Skeletal muscle tissue (tissue), 4 donors: ENCODE results near the gene RBM6. TPM values are rescaled to one million over a fixed set of nuclear protein-coding genes. Genes with fewer than 3 reads are reported as not detected.
"Not testable (repeated sequence)": the region's sequence is repeated elsewhere in the genome, so short reads cannot be mapped to it uniquely, and the experiment has no call there.

Experiments
- H3K27ac ChIP-seq: one replicate; pipeline ENCODE4 v1.7.0; 2013; ENCODE audit warnings: mild to moderate bottlenecking, low read depth, low read length, inconsistent platforms
- H3K27me3 ChIP-seq, 3 donors: one replicate each; pipeline ENCODE4 v1.7.0; 2013; ENCODE audit warnings: low read length in 3 of 3; ENCODE audit not compliant: control insufficient read depth in 3 of 3, insufficient read depth in 3 of 3
- H3K36me3 ChIP-seq, 3 donors: one replicate each; pipeline ENCODE4 v1.7.0; 2013; ENCODE audit warnings: low read length in 3 of 3; ENCODE audit not compliant: control insufficient read depth in 3 of 3, insufficient read depth in 3 of 3
- H3K4me1 ChIP-seq, 3 donors: one replicate each; pipeline ENCODE4 v1.7.0; 2013; ENCODE audit warnings: low read length in 3 of 3, mild to moderate bottlenecking in 3 of 3; ENCODE audit not compliant: control insufficient read depth in 3 of 3, insufficient read depth in 3 of 3
- H3K4me3 ChIP-seq, 3 donors: one replicate each; pipeline ENCODE4 v1.7.0; 2013; ENCODE audit warnings: low read length in 3 of 3
- H3K9ac ChIP-seq, 3 donors: one replicate each; pipeline ENCODE4 v1.7.0; 2013; ENCODE audit warnings: low read length in 3 of 3, mild to moderate bottlenecking in 3 of 3, moderate library complexity in 2 of 3, low read depth in 1 of 3
- H3K9me3 ChIP-seq, 3 donors: one replicate each; pipeline ENCODE4 v1.7.0; 2013; ENCODE audit warnings: low read length in 3 of 3; ENCODE audit not compliant: control insufficient read depth in 3 of 3
- total RNA-seq: library from RNA; depleted of rRNA; stranded (reverse); fragments of >200 nt; gene quantifications from one replicate; pipeline ENCODE4 v1.2.3, GENCODE V29; 2014
- donor health status: Osteomylitis.

Gene RBM6
- total RNA-seq, 1 donor from 2014 or later: 49.1 TPM

GRCh38 chr3:49929291-49930167 is 10.4 kb upstream of the RBM6 start, which contains the start of gene MON1A:
Gene MON1A, minus strand, starts transcription at chr3:49929811. Its CDS starts 16,465 bp downstream, at chr3:49913346.
- peaks cover 15 to 32% (median 18%) of the 10 kb centered on the region in 3 donors for H3K4me1 ChIP-seq
- H3K4me3 ChIP-seq: peak within 1 kb of the TSS; percentile 85 to 92 (median 90)
- H3K27me3 ChIP-seq: no peaks in the 10 kb centered on the region
- H3K9me3 ChIP-seq: no peaks in the 10 kb centered on the region
- peak within 1 kb of the TSS; percentile 94 to 95 (median 95) for H3K9ac ChIP-seq
- H3K27ac ChIP-seq: peak within 1 kb of the TSS; percentile 95
- peaks cover 0 to 5% (median 0%) of the 10 kb centered on the region in 3 donors for H3K36me3 ChIP-seq

- Histone ChIP-seq H3K4me1 (peaks cover 15 to 29% (median 18%) of the 10 kb centered on the region in 3 donors), H3K4me3 (peak overlapping the region; percentile 85 to 92 (median 90)), H3K36me3 (peaks cover 0 to 5% (median 0%) of the 10 kb centered on the region in 3 donors), H3K27me3 (no peaks in the 10 kb centered on the region), H3K27ac (peak overlapping the region; percentile 95), H3K9ac (peak overlapping the region; percentile 94 to 95 (median 95)), H3K9me3 (no peaks in the 10 kb centered on the region)
These were observed 9.7 kb upstream of the RBM6 start for GRCh38 chr3:49930168-49930690.

GRCh38 chr3:49930922-49931321 is 9.0 kb upstream of the RBM6 start:
- Histone ChIP-seq H3K27me3 (no peaks in the 10 kb centered on the region), H3K4me1 (peaks cover 15 to 29% (median 18%) of the 10 kb centered on the region in 3 donors), H3K4me3 (no peak overlapping the region), H3K27ac (peak overlapping the region; percentile 95), H3K9ac (peak overlapping the region in 2 of 3 donors; percentile 33 to 95), H3K9me3 (no peaks in the 10 kb centered on the region), H3K36me3 (peaks cover 0 to 2% (median 0%) of the 10 kb centered on the region in 3 donors)

- H3K4me3 ChIP-seq, H3K9ac ChIP-seq, H3K9me3 ChIP-seq, H3K27me3 ChIP-seq, H3K36me3 ChIP-seq, H3K27ac ChIP-seq: not testable (repeated sequence)
- peaks cover 15 to 29% (median 18%) of the 10 kb centered on the region in 3 donors for H3K4me1 ChIP-seq
These were observed 7.7 kb upstream of the RBM6 start for GRCh38 chr3:49932281-49932680.

- no peak overlapping the region for H3K9ac ChIP-seq
- no peaks in the 10 kb centered on the region for H3K27me3 ChIP-seq
- no peaks in the 10 kb centered on the region for H3K36me3 ChIP-seq
- no peak overlapping the region for H3K4me3 ChIP-seq
- peaks cover 8 to 12% (median 11%) of the 10 kb centered on the region in 3 donors for H3K4me1 ChIP-seq
- H3K27ac ChIP-seq: no peak overlapping the region
- no peaks in the 10 kb centered on the region for H3K9me3 ChIP-seq
These were observed 2.9 kb upstream of the RBM6 start for GRCh38 chr3:49937090-49937489.

GRCh38 chr3:49940667-49941249 is 808 bp downstream of the RBM6 start:
- Histone ChIP-seq H3K36me3 (peaks cover 0 to 5% (median 0%) of the 10 kb centered on the region in 3 donors), H3K9me3 (no peaks in the 10 kb centered on the region), H3K9ac (peak overlapping the region; percentile 93 to 96 (median 93))

GRCh38 chr3:49942651-49943050 is 2.7 kb downstream of the RBM6 start:
- Histone ChIP-seq H3K4me1 (peaks cover 8 to 16% (median 12%) of the 10 kb centered on the region in 3 donors), H3K27me3 (no peaks in the 10 kb centered on the region), H3K27ac (no peak overlapping the region), H3K4me3 (no peak overlapping the region), H3K9ac (no peak overlapping the region), H3K36me3 (peaks cover 0 to 5% (median 0%) of the 10 kb centered on the region in 3 donors), H3K9me3 (no peaks in the 10 kb centered on the region)

More at GRCh38 chr3:49940667-49941249, 808 bp downstream of the RBM6 start:
- H3K27me3 ChIP-seq: no peaks in the 10 kb centered on the region
- H3K4me3 ChIP-seq: peak overlapping the region; percentile 89 to 96 (median 92)
- peaks cover 8 to 16% (median 12%) of the 10 kb centered on the region in 3 donors for H3K4me1 ChIP-seq
- peak overlapping the region; percentile 94 for H3K27ac ChIP-seq

- Histone ChIP-seq H3K36me3 (no peaks in the 10 kb centered on the region), H3K4me3 (no peak overlapping the region), H3K9ac (no peak overlapping the region), H3K27ac (no peak overlapping the region), H3K27me3 (no peaks in the 10 kb centered on the region), H3K9me3 (no peaks in the 10 kb centered on the region), H3K4me1 (peaks cover 5 to 11% (median 7%) of the 10 kb centered on the region in 3 donors)
These were observed 13.0 kb downstream of the RBM6 start for GRCh38 chr3:49952924-49953323.

- Histone ChIP-seq H3K27me3 (no peaks in the 10 kb centered on the region), H3K9me3 (no peaks in the 10 kb centered on the region), H3K4me1 (peaks cover 0 to 2% (median 2%) of the 10 kb centered on the region in 3 donors), H3K36me3 (no peaks in the 10 kb centered on the region), H3K27ac (no peak overlapping the region), H3K9ac (no peak overlapping the region), H3K4me3 (no peak overlapping the region)
These were observed 15.7 kb downstream of the RBM6 start for GRCh38 chr3:49955636-49956035.
